H9 (cell line): ENCODE measurements around the gene DYNAP. TPM values are rescaled to one million over a fixed set of nuclear protein-coding genes. Genes with fewer than 3 reads are reported as not detected.

Experiments used
- DNase-seq: peaks from one replicate; pipeline ENCODE4 v3.0.0-alpha.2; 2017
- H2AFZ ChIP-seq: one replicate; pipeline ENCODE4 v1.6.1; 2013; ENCODE audit warnings: mild to moderate bottlenecking, low read length, control low read depth, moderate library complexity
- H2AK5ac ChIP-seq: 2 replicates; pipeline ENCODE4 v1.6.1; 2013; ENCODE audit warnings: low read length, control low read depth, mixed read lengths; ENCODE audit not compliant: insufficient read length
- H2BK120ac ChIP-seq: one replicate; pipeline ENCODE4 v1.6.1; 2013; ENCODE audit warnings: low read depth, mild to moderate bottlenecking, low read length, control low read depth, inconsistent platforms; ENCODE audit not compliant: poor library complexity, severe bottlenecking
- H2BK12ac ChIP-seq: 2 replicates; pipeline ENCODE4 v1.6.1; 2013; ENCODE audit warnings: low read length, control low read depth, mixed read lengths, low read depth; ENCODE audit not compliant: insufficient read length
- H2BK15ac ChIP-seq: 2 replicates; pipeline ENCODE4 v1.6.1; 2013; ENCODE audit warnings: low read depth, low read length, control low read depth
- H2BK20ac ChIP-seq: one replicate; pipeline ENCODE4 v1.6.1; 2013; ENCODE audit warnings: low read depth, mild to moderate bottlenecking, low read length, control low read depth, inconsistent platforms; ENCODE audit not compliant: poor library complexity, severe bottlenecking
- H2BK5ac ChIP-seq: 2 replicates; pipeline ENCODE4 v1.6.1; 2013; ENCODE audit warnings: low read length, control low read depth, mixed read lengths; ENCODE audit not compliant: insufficient read length
- H3K14ac ChIP-seq: 2 replicates; pipeline ENCODE4 v1.6.1; 2013; ENCODE audit warnings: low read length, control low read depth; ENCODE audit not compliant: insufficient read depth
- H3K18ac ChIP-seq: 2 replicates; pipeline ENCODE4 v1.6.1; 2013; ENCODE audit warnings: low read depth, mild to moderate bottlenecking, mixed read lengths, low read length, control low read depth; ENCODE audit not compliant: insufficient read length
- H3K23ac ChIP-seq: 2 replicates; pipeline ENCODE4 v1.6.1; 2013; ENCODE audit warnings: low read length, control low read depth, mixed read lengths, low read depth; ENCODE audit not compliant: insufficient read length
- H3K23me2 ChIP-seq: 2 replicates; pipeline ENCODE4 v1.6.1; 2013; ENCODE audit warnings: low read depth, mild to moderate bottlenecking, mixed read lengths, low read length, control low read depth; ENCODE audit not compliant: insufficient read length, poor library complexity, severe bottlenecking
- H3K27ac ChIP-seq: 2 replicates; pipeline ENCODE4 v1.5.1; 2013; ENCODE audit warnings: low read length, control low read depth, mixed read lengths, low read depth; ENCODE audit not compliant: insufficient read length
- H3K27me3 ChIP-seq: 2 replicates; pipeline ENCODE4 v1.6.1; 2013; ENCODE audit warnings: low read length, control low read depth, inconsistent platforms; ENCODE audit not compliant: insufficient read depth
- H3K4ac ChIP-seq: 2 replicates; pipeline ENCODE4 v1.6.1; 2013; ENCODE audit warnings: low read depth, mild to moderate bottlenecking, control low read depth, inconsistent platforms, low read length, moderate library complexity
- H3K4me1 ChIP-seq: 2 replicates; pipeline ENCODE4 v1.6.1; 2013; ENCODE audit warnings: low read length, control low read depth, inconsistent platforms; ENCODE audit not compliant: insufficient read depth
- H3K4me2 ChIP-seq: 2 replicates; pipeline ENCODE4 v1.6.1; 2013; ENCODE audit warnings: low read length, control low read depth, mixed read lengths; ENCODE audit not compliant: insufficient read length, insufficient read depth
- H3K56ac ChIP-seq: 2 replicates; pipeline ENCODE4 v1.6.1; 2013; ENCODE audit warnings: low read depth, mild to moderate bottlenecking, mixed read lengths, low read length, control low read depth; ENCODE audit not compliant: insufficient read length
- H3K79me1 ChIP-seq: 2 replicates; pipeline ENCODE4 v1.6.1; 2013; ENCODE audit warnings: low read depth, mild to moderate bottlenecking, moderate library complexity, low read length, control low read depth, inconsistent platforms; ENCODE audit not compliant: insufficient read depth, poor library complexity, severe bottlenecking
- H3K79me2 ChIP-seq: 2 replicates; pipeline ENCODE4 v1.6.1; 2013; ENCODE audit warnings: low read length, control low read depth, inconsistent platforms; ENCODE audit not compliant: insufficient read depth
- H3K9ac ChIP-seq: 2 replicates; pipeline ENCODE4 v1.6.1; 2013; ENCODE audit warnings: low read length, control low read depth, mixed read lengths; ENCODE audit not compliant: insufficient read length; ENCODE audit errors: extremely low read depth
- H3K9me3 ChIP-seq: one replicate; pipeline ENCODE4 v1.6.1; 2013; ENCODE audit warnings: low read depth, low read length, inconsistent platforms; ENCODE audit not compliant: control insufficient read depth
- H3T11ph ChIP-seq: one replicate; pipeline ENCODE4 v1.6.1; 2013; ENCODE audit warnings: mild to moderate bottlenecking, low read length, control low read depth, inconsistent platforms
- H4K20me1 ChIP-seq: one replicate; pipeline ENCODE4 v1.6.1; 2013; ENCODE audit not compliant: control insufficient read depth, insufficient read length, insufficient read depth
- H4K5ac ChIP-seq: 2 replicates; pipeline ENCODE4 v1.6.1; 2013; ENCODE audit warnings: low read depth, mild to moderate bottlenecking, mixed read lengths, low read length, control low read depth; ENCODE audit not compliant: insufficient read length
- H4K8ac ChIP-seq: replicated peaks from 2 replicates; pipeline ENCODE4 v1.6.1; 2013; ENCODE audit warnings: low read length, control low read depth, mixed read lengths, low read depth; ENCODE audit not compliant: insufficient read length
- H4K91ac ChIP-seq: 2 replicates; pipeline ENCODE4 v1.6.1; 2013; ENCODE audit warnings: low read depth, mild to moderate bottlenecking, moderate library complexity, mixed read lengths, low read length, control low read depth; ENCODE audit not compliant: insufficient read length
- H3K27ac Mint-ChIP-seq, 3 experiments: 2 replicates in 2 of 3; 3 replicates in 1 of 3; pipeline ENCODE4 v1.8.0; 2020 to 2021; ENCODE audit warnings: mixed read lengths in 3 of 3, mild to moderate bottlenecking in 1 of 3, moderate library complexity in 1 of 3
- H3K27me3 Mint-ChIP-seq: 2 replicates; pipeline ENCODE4 v1.8.0; 2021; ENCODE audit warnings: low read depth, mild to moderate bottlenecking, moderate library complexity, mixed read lengths
- H3K36me3 Mint-ChIP-seq, 3 experiments: 2 replicates in 2 of 3; 3 replicates in 1 of 3; pipeline ENCODE4 v1.8.0; 2020 to 2021; ENCODE audit warnings: low read depth in 3 of 3, mixed read lengths in 3 of 3; ENCODE audit not compliant: insufficient read depth in 1 of 3
- H3K4me1 Mint-ChIP-seq, 2 experiments: 2 replicates each; pipeline ENCODE4 v1.8.0; 2020; ENCODE audit warnings: mixed read lengths in 2 of 2
- H3K4me3 Mint-ChIP-seq, 2 experiments: 2 replicates in 1 of 2; 3 replicates in 1 of 2; pipeline ENCODE4 v1.8.0; 2020 to 2021; ENCODE audit warnings: mild to moderate bottlenecking in 2 of 2, mixed read lengths in 2 of 2, moderate library complexity in 1 of 2
- H3K9me3 Mint-ChIP-seq, 2 experiments: 2 replicates in 1 of 2; 3 replicates in 1 of 2; pipeline ENCODE4 v1.8.0; 2020; ENCODE audit warnings: mild to moderate bottlenecking in 2 of 2, mixed read lengths in 2 of 2, moderate library complexity in 1 of 2
- CTCF ChIP-seq: fragments of 200-600 bp; sonication (generic); conservative IDR thresholded peaks from 3 replicates; pipeline ENCODE4 v1.8.0; 2021; ENCODE audit warnings: antibody characterized with exemption, mild to moderate bottlenecking
- WGBS: extraction: QIAGEN DNeasy Blood & Tissue Kit; methylation state at CpG from one replicate; pipeline ENCODE4 v1.1.7; 2013; ENCODE audit warnings: missing lambda C conversion rate, low lambda C conversion rate, mixed read lengths; ENCODE audit not compliant: insufficient read length; ENCODE audit errors: extremely low coverage; 5-methylcytosine and 5-hydroxymethylcytosine counted together
- total RNA-seq: library from RNA; stranded (reverse); gene quantifications from 2 replicates; pipeline ENCODE4 v1.2.1, GENCODE V29; 2021

Gene DYNAP
- total RNA-seq, 1 experiment from 2014 or later: 2.5 TPM

- Histone ChIP-seq H2BK5ac (no peak overlapping the region), H3K4me1 (no peaks in the 10 kb centered on the region), H2BK12ac (no peak overlapping the region), H3T11ph (no peak overlapping the region), H2AK5ac (no peak overlapping the region), H3K9ac (no peak overlapping the region), H3K27me3 (no peaks in the 10 kb centered on the region), H3K9me3 (no peaks in the 10 kb centered on the region), H3K23ac (no peak overlapping the region), H2BK15ac (no peak overlapping the region), H3K18ac (no peak overlapping the region), H4K91ac (no peak overlapping the region), H2BK120ac (no peak overlapping the region), H4K5ac (no peak overlapping the region), H3K4ac (no peak overlapping the region), H3K4me2 (no peak overlapping the region), H4K20me1 (no peaks in the 10 kb centered on the region), H3K27ac (no peak overlapping the region), H4K8ac (no peak overlapping the region), H2AFZ (no peak overlapping the region), H2BK20ac (no peak overlapping the region), H3K14ac (no peak overlapping the region), H3K56ac (no peak overlapping the region), H3K79me1 (no peaks in the 10 kb centered on the region), H3K79me2 (no peaks in the 10 kb centered on the region), H3K23me2 (no peaks in the 10 kb centered on the region)
- Mint-ChIP-seq H3K36me3 (peaks cover 27 to 55% (median 28%) of the 10 kb centered on the region in 3 experiments), H3K27me3 (no peaks in the 10 kb centered on the region), H3K4me3 (no peak overlapping the region), H3K27ac (peak overlapping the region in 1 of 3 experiments; percentile 71; a peak in 1 of 7 replicates), H3K4me1 (peaks cover 0 to 5% of the 10 kb centered on the region in 2 experiments; a peak in 2 of 4 replicates), H3K9me3 (peaks cover 45 to 51% of the 10 kb centered on the region in 2 experiments)
- no CpG with 5 or more reads among the region's 1 CpG for WGBS
- TF ChIP-seq CTCF: no peak
- DNase-seq: no peak
Observed at GRCh38 chr18:54626779-54627178, 35.7 kb downstream of the DYNAP start.
